ENCODE results near the gene TMEM125.

DNA sequence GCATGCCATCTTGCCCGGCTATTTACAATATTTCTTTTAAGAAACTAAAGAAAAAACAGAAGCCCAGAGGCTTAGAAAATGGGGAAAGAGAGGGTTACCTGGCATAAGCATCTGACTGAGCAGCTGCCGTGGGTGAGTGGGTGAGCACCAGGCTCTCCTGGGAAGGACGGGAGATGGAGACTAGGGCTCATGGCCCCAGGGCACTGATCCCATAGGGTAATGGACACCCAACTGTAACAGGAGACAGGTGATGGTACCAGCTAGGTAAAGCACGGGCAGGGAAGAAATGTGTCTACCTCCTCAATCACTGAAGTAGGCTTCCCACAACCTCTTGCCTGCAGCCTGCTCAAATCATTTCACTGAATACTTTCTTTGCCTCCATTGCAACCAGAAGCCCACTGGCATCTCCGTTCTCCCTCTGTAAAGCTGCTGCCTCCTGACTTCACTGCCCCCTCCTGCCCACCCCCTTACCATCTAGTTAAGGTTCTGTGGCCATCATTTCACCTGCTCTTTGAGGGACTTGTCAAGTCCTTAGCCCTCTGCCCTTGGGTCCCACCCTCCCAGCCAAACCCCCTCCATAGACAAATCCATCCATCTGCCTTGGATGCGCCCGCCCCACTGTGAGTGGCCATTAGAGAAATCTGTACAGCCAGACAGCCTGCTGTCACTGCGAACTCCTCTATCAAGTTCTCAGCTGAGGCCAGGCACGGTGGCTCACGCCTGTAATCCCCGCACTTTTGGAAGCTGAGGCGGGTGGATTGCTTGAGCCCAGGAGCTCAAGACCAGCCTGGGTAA is 6.2 kb downstream of the TMEM125 start:
- TF ChIP-seq, protein P1, sequence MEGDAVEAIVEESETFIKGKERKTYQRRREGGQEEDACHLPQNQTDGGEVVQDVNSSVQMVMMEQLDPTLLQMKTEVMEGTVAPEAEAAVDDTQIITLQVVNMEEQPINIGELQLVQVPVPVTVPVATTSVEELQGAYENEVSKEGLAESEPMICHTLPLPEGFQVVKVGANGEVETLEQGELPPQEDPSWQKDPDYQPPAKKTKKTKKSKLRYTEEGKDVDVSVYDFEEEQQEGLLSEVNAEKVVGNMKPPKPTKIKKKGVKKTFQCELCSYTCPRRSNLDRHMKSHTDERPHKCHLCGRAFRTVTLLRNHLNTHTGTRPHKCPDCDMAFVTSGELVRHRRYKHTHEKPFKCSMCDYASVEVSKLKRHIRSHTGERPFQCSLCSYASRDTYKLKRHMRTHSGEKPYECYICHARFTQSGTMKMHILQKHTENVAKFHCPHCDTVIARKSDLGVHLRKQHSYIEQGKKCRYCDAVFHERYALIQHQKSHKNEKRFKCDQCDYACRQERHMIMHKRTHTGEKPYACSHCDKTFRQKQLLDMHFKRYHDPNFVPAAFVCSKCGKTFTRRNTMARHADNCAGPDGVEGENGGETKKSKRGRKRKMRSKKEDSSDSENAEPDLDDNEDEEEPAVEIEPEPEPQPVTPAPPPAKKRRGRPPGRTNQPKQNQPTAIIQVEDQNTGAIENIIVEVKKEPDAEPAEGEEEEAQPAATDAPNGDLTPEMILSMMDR (IDR thresholded peaks at IDR 0.05): no peak
- TF ChIP-seq EP300 (IDR thresholded peaks at IDR 0.05): no peak
